Bronchial epithelial cell (primary cell): ENCODE measurements around the gene PYGB. TPM values are rescaled to one million over a fixed set of nuclear protein-coding genes. Genes with fewer than 3 reads are reported as not detected.

Experiments used
- DNase-seq: peaks from one replicate; pipeline ENCODE4 v3.0.0-alpha.2; 2010; ENCODE audit warnings: low read depth
- FAIRE-seq: peaks from 2 replicates; lab custom pipeline; 2011; peaks lifted over from hg19 to GRCh38; lab: Jason Lieb, UNC
- H3K27me3 ChIP-seq: 2 replicates; pipeline ENCODE4 v1.5.1; 2011; ENCODE audit warnings: low read length; ENCODE audit not compliant: control insufficient read depth, insufficient read depth
- H3K36me3 ChIP-seq: 2 replicates; pipeline ENCODE4 v1.5.1; 2011; ENCODE audit warnings: low read length; ENCODE audit not compliant: control insufficient read depth, insufficient read depth
- H3K4me3 ChIP-seq: 2 replicates; pipeline ENCODE4 v1.5.1; 2011; ENCODE audit warnings: mild to moderate bottlenecking, low read depth, low read length, control low read depth
- total RNA-seq: library from RNA; depleted of rRNA; stranded (reverse); fragments of >200 nt; gene quantifications from 2 replicates; pipeline ENCODE4 v1.2.1, GENCODE V29; 2014
- TF ChIP-seq, protein P1 (sequence below): IDR thresholded peaks from 2 replicates; pipeline ENCODE4 v1.5.1; 2011; ENCODE audit warnings: mild to moderate bottlenecking, moderate library complexity, low read length, control low read depth, inconsistent platforms; ENCODE audit not compliant: insufficient read depth, severe bottlenecking

PYGB gene
- total RNA-seq, 1 donor from 2014 or later, result 213 TPM

DNA sequence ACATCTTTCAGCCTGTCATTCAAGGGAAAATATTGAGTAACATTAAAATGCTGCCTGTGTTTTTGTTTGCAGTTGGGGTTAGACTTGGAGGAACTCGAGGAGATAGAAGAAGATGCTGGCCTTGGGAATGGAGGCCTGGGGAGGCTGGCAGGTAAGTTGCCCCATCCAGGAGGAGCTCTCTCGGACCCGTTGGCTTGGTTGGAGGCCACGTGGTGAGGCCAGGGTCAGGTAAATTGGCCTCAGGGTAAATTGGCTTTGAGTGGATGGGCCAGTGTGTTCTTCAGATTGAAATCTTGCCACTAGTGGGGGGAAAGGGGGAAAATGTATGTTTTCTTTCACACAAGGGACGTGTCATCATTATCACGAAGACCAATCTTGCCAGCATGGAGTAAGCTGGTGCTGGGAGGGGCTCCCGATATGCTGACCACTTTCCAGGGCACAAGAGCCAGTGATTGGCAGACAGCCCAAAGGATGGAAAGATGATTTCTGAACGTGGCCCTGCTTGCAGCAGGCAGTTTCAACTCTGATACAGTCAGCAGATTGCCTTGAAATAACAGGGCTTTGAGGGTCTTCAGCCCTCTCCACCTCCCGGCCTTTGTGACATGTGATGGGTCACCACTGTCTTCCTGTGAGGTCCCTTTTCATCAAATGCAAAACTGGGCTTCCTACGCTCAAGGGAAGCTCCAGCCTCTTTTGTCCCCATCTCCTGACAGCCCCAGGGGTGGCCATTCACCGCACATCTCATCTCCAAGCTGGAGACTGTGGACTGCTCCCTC, 21.4 kb downstream of the PYGB start:
- DNase-seq, result no peak
- H3K27me3 ChIP-seq, result no peaks in the 10 kb centered on the region
- H3K4me3 ChIP-seq, result no peak overlapping the region
- H3K36me3 ChIP-seq, result peaks cover 35% of the 10 kb centered on the region
- peak; percentile 86 for FAIRE-seq
- TF ChIP-seq, protein P1, sequence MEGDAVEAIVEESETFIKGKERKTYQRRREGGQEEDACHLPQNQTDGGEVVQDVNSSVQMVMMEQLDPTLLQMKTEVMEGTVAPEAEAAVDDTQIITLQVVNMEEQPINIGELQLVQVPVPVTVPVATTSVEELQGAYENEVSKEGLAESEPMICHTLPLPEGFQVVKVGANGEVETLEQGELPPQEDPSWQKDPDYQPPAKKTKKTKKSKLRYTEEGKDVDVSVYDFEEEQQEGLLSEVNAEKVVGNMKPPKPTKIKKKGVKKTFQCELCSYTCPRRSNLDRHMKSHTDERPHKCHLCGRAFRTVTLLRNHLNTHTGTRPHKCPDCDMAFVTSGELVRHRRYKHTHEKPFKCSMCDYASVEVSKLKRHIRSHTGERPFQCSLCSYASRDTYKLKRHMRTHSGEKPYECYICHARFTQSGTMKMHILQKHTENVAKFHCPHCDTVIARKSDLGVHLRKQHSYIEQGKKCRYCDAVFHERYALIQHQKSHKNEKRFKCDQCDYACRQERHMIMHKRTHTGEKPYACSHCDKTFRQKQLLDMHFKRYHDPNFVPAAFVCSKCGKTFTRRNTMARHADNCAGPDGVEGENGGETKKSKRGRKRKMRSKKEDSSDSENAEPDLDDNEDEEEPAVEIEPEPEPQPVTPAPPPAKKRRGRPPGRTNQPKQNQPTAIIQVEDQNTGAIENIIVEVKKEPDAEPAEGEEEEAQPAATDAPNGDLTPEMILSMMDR, result no peak

DNA sequence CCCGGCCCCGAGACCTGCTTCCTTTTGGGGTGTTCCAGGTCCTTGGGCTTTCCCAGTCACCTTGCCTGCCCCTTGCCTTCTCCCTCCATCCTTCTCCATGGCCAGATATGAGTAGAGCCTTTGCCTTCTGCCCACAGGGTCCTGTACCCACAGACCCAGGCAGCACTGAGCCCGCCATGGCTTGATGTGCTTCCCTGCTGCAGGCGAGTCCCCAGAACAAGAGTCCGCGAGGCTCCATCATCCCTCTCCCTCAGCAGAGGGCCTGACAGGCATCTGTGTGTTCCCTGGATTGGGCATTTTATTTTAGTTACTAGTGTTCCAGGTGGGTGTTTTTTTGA, 21.9 kb downstream of the PYGB start:
- Histone ChIP-seq H3K4me3 (no peak overlapping the region), H3K36me3 (peaks cover 41% of the 10 kb centered on the region), H3K27me3 (no peaks in the 10 kb centered on the region)
- no peak for DNase-seq
- TF ChIP-seq, protein P1, result no peak
- no peak for FAIRE-seq

DNA sequence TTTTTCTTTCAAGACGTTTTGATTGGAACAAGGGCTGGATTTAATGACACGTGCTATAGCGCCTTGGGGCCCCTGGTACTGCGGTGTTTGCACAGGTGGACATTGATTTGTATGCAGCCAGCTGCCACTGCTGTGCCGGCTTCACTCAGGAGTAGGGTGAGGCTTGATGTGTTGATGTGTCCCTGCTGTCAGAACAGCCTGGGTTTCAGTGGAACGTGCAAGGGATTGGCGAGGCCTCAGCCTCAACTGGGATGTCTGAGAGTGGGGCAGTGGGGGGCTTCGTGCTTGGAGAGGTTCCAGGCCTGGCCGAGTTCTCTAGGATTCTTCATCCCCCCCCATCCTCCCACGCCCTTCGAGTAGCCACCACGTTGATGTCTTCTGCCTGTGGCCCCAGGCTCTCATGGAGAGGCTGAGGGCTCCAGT, 23.0 kb downstream of the PYGB start:
- Histone ChIP-seq H3K36me3 (peaks cover 45% of the 10 kb centered on the region), H3K4me3 (no peak overlapping the region), H3K27me3 (no peaks in the 10 kb centered on the region)
- FAIRE-seq (no peak), DNase-seq (no peak)
- TF ChIP-seq, protein P1, result no peak

DNA sequence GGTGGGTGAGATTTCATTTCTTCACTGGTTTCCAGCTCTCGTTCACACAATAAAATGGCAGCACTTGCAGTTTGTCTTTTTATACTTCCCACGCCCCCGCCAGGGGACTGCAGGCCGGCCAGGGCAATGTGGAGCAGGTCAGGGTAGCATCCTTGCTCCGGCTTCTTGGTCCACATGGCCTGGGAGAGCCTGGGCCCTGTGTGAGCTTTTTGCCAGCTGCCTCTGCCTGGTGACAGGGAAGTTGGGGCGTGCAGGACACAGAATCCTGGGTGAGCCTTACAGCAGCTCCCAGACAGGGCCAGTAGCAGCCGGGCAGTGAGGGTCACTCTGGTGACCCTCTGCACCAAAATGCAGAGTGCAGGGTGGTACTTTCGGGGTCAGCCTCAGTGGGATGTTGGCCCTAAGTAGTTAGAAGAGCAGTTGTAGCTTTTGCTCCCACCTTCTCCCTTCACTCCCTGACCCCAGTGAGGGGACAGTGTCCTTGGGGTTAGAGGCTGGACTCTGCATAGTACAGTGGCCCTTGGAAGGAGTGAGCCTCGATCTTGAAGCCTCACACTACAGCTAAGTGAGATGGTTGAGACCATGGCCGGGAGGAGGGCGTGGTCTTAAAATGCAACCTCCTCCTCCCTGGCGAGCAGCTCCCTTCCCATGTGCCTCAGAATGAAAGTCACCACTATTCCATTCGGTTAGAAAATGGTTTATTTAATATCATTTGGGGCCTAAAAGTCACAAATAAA, 23.8 kb downstream of the PYGB start:
- FAIRE-seq, result no peak
- TF ChIP-seq, protein P1, result no peak
- DNase-seq, result no peak
- Histone ChIP-seq H3K4me3 (no peak overlapping the region), H3K27me3 (no peaks in the 10 kb centered on the region), H3K36me3 (peaks cover 48% of the 10 kb centered on the region)

DNA sequence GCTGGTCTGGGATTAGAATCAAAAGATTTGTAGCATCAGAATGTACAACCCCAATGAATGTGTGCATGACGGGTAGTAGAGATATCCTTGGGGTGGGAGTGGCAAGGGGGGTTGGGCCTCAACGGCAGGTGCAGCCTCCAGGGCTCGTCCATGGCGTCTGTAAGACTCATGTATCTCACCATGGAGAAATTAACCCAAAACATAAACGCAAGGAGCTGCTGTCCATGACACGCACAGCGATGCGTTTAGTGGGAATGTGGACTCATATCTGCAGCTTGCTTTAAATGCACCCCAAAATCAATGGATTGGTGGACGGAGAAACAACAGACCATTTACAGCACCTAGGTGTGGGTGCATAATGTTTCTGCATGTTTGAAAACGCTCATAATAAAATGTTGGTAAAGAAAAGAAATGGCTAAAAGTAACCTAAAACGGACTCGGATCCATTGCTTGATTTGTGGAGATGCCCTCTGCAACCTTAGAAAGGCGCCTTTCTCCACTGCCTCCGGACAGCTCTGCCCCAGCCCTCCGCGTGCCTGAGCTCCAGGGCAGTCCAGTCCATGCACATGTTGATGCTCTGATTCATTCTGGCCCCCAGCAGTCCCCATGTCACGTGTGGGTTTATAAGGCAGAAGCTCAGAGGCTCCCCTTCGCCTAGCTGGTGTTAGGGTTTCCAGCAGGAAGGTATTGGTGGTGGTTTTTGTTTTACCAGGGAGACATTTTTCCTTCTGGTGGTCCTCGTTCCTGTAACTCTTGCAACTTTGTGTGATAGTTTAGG, 24.5 kb downstream of the PYGB start:
- peaks cover 55% of the 10 kb centered on the region for H3K36me3 ChIP-seq
- no peak for FAIRE-seq

More for the DNA sequence above, 24.5 kb downstream of the PYGB start:
- Histone ChIP-seq H3K27me3 (no peaks in the 10 kb centered on the region), H3K4me3 (no peak overlapping the region)
- TF ChIP-seq, protein P1, result no peak
- DNase-seq, result no peak
